ENCODE results near the gene EMP1.
A peak's percentile ranks its signal among the peaks of the same experiment; 100 is the strongest.

Gene EMP1

GRCh38 chr12:13198876-13199275 lies 2.4 kb downstream of the EMP1 start:
- Mint-ChIP-seq H3K4me3 (no peak overlapping the region), H3K27me3 (peaks cover 23% of the 10 kb centered on the region), H3K4me1 (ENCODE audit: low read depth) (peaks cover 46% of the 10 kb centered on the region), H3K36me3 (ENCODE audit: low read depth) (no peaks in the 10 kb centered on the region), H3K27ac (no peak overlapping the region), H3K9me3 (no peaks in the 10 kb centered on the region)

DNA sequence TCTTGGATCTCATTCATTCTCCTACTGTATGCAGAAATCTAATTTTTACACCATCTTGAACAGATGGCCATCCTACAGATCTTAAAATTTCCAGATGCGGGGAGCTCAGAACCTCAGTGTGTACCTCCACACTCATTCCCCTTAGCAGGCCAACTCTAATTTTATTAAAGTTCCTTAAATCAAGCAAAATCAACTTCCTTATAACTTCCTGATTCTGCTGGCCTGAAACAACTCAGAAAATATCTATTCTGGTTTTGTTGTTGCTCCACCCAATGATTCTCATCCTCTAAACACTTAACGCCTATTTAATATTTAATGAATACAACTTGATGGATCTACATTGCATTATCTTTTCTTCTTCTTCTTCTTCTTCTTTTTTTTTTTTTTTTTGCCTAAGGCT lies 3.1 kb downstream of the EMP1 start:
- peaks cover 44% of the 10 kb centered on the region for H3K4me1 Mint-ChIP-seq (ENCODE audit: low read depth)
- H3K27ac Mint-ChIP-seq = no peak overlapping the region
- H3K4me3 Mint-ChIP-seq = no peak overlapping the region
- peaks cover 25% of the 10 kb centered on the region for H3K27me3 Mint-ChIP-seq
- H3K9me3 Mint-ChIP-seq = no peaks in the 10 kb centered on the region
- H3K36me3 Mint-ChIP-seq (ENCODE audit: low read depth) = no peaks in the 10 kb centered on the region

GRCh38 chr12:13200841-13201240 lies 4.3 kb downstream of the EMP1 start:
- Mint-ChIP-seq H3K4me3 (no peak overlapping the region), H3K36me3 (ENCODE audit: low read depth) (no peaks in the 10 kb centered on the region), H3K9me3 (no peaks in the 10 kb centered on the region), H3K27ac (no peak overlapping the region), H3K27me3 (peaks cover 22% of the 10 kb centered on the region), H3K4me1 (ENCODE audit: low read depth) (peaks cover 42% of the 10 kb centered on the region)

- H3K27me3 Mint-ChIP-seq = peaks cover 15% of the 10 kb centered on the region
- H3K4me3 Mint-ChIP-seq = no peak overlapping the region
- no peaks in the 10 kb centered on the region for H3K9me3 Mint-ChIP-seq
- no peak overlapping the region for H3K27ac Mint-ChIP-seq
- peaks cover 41% of the 10 kb centered on the region for H3K4me1 Mint-ChIP-seq (ENCODE audit: low read depth)
- H3K36me3 Mint-ChIP-seq (ENCODE audit: low read depth) = no peaks in the 10 kb centered on the region
Observed at GRCh38 chr12:13203034-13203922, 6.8 kb downstream of the EMP1 start.

GRCh38 chr12:13204428-13204827 lies 7.9 kb downstream of the EMP1 start:
- H3K4me3 Mint-ChIP-seq = no peak overlapping the region
- H3K4me1 Mint-ChIP-seq (ENCODE audit: low read depth) = peaks cover 50% of the 10 kb centered on the region
- H3K9me3 Mint-ChIP-seq = no peaks in the 10 kb centered on the region
- peaks cover 15% of the 10 kb centered on the region for H3K27me3 Mint-ChIP-seq
- H3K27ac Mint-ChIP-seq = peak overlapping the region; percentile 13
- H3K36me3 Mint-ChIP-seq (ENCODE audit: low read depth) = no peaks in the 10 kb centered on the region

DNA sequence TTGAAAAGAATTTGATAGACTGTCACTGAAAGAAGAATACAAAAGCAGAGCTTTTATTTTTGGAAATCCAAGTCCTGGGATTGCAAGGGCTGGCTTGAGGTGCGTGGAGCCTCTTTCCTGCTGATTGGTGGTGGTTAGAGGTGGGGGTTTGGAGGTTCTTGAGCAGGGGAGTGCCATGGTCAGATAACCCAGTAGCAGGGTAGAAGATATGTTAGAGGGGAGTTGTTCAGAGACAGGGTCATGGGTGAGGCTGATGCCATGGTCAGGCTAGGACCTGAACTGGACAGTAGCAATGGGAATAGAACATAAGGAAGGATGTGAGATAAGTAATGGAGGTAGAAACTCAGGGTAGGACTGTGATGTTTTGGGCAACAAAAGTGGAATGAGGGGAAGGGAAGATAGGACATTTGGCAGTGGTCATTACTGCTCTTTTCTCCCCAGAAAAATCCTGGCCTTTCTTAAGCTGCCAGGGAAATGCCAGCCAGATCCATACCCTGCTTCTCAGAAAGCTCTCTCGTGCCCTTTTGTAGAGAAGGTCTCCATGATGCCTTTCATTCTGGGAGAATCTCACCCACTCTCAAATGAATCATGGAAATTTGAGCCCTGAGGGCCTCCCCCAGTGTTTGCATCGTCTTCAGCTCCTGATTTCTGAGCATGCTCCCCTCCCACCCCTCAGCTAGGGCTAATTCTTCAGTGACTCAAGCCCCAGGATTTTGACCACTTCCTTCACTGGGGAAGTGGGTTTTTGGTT lies 9.5 kb downstream of the EMP1 start:
- Mint-ChIP-seq H3K4me3 (peak overlapping the region; percentile 33), H3K9me3 (no peaks in the 10 kb centered on the region), H3K4me1 (ENCODE audit: low read depth) (peaks cover 61% of the 10 kb centered on the region), H3K36me3 (ENCODE audit: low read depth) (no peaks in the 10 kb centered on the region), H3K27ac (peak overlapping the region; percentile 94), H3K27me3 (peaks cover 15% of the 10 kb centered on the region)

- Mint-ChIP-seq H3K4me1 (ENCODE audit: low read depth) (peaks cover 67% of the 10 kb centered on the region), H3K4me3 (peak overlapping the region; percentile 33), H3K36me3 (ENCODE audit: low read depth) (no peaks in the 10 kb centered on the region), H3K9me3 (no peaks in the 10 kb centered on the region), H3K27me3 (peaks cover 13% of the 10 kb centered on the region), H3K27ac (peak overlapping the region; percentile 94)
Observed at GRCh38 chr12:13206560-13206897, 10.0 kb downstream of the EMP1 start.

DNA sequence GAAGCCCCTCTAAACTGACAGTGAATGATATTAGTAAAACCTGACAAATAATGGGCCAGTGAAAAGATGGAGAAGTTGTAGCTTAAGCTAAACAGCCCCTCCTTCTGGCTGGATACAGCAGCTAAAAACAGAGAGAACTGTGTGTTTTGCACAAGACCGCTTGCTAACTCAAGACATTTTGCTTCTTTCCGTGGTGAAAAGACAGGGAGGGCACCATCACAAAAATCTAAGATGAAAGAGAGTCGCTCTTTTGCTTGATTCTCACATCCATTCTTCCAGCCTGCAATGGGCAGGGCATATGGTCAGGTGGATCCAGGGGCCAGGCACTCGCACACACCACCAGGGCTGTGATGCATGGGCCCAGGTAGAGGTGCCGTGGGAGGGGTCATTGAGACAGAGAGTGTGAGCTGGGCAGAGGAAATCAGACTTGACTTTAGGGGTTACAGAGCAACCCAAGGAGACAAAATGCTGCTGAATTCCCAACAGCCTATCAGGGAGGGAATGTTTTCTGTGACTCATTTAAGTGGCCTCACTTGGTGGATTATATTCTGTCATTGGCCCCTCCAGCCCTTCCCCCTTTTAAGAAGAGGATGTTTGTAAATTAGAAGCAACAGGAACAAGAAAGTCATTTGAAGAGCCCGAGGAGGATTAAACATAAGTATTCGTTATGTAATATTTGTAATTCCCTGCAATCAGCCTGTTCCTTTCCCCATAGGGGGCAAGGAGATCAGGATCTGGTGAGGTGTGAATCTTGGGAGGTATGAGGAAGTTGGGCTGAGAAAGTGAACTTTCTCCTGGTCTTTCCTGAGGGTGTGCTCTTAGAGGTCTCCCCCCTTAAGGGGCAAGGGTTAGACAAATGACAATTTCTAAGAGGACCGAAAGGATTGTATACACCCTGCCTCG lies 12.3 kb downstream of the EMP1 start:
- no peaks in the 10 kb centered on the region for H3K36me3 Mint-ChIP-seq (ENCODE audit: low read depth)
- H3K27me3 Mint-ChIP-seq = peaks cover 3% of the 10 kb centered on the region
- H3K27ac Mint-ChIP-seq = peak overlapping the region; percentile 34
- H3K9me3 Mint-ChIP-seq = no peaks in the 10 kb centered on the region
- peaks cover 74% of the 10 kb centered on the region for H3K4me1 Mint-ChIP-seq (ENCODE audit: low read depth)
- no peak overlapping the region for H3K4me3 Mint-ChIP-seq

- Mint-ChIP-seq H3K4me3 (no peak overlapping the region), H3K4me1 (ENCODE audit: low read depth) (peaks cover 74% of the 10 kb centered on the region), H3K27me3 (no peaks in the 10 kb centered on the region)
Observed at GRCh38 chr12:13209436-13210235, 13.1 kb downstream of the EMP1 start.

DNA sequence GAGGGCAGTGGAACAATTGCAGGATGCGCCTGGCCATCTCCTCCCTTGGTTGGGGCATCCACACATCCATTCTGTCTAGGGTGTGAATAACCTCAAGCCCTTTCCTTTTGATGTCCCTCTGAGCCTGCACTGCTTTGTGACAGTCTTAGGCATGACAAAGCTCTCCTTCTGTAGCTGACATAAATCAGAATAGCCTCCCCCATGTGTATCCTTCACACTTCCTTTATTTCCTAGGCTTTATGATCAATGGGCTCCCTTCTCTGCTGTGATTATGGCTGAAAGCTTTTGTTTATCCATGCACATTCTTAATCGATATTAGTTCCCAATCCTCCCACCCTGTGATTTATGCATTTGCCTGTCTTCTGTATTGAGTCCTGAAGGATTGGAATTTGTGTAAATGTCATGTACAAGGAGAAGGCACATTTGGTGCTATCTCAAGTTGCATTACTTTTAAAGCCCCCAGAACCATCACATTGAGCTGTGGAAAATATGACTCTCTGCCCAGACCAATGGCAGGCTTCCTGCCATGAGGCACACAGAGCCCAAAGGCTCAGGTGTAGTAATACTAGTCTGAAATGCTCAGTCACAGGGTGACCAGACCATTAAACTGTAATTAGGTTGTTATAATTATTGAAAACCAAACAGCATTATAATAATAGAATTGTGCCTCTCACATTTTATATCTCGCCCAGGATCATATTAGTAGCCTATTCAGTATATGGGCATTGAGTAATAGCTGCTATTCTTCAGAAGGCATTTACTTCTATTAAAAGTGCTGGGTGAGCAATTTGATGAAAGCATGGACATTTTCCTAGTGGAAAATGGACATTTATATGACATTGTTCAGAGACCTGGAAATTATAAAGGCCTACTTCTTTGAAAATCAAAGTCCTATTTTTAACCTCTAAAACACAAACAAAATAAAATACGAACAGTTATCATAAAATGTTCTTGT lies 14.0 kb downstream of the EMP1 start:
- H3K27ac Mint-ChIP-seq = peak overlapping the region; percentile 72
- no peaks in the 10 kb centered on the region for H3K9me3 Mint-ChIP-seq
- H3K27me3 Mint-ChIP-seq = no peaks in the 10 kb centered on the region
- H3K36me3 Mint-ChIP-seq (ENCODE audit: low read depth) = no peaks in the 10 kb centered on the region
- H3K4me3 Mint-ChIP-seq = no peak overlapping the region
- H3K4me1 Mint-ChIP-seq (ENCODE audit: low read depth) = peaks cover 67% of the 10 kb centered on the region

More at GRCh38 chr12:13209436-13210235, 13.1 kb downstream of the EMP1 start:
- Mint-ChIP-seq H3K27ac (peak overlapping the region; percentile 59), H3K36me3 (ENCODE audit: low read depth) (no peaks in the 10 kb centered on the region), H3K9me3 (no peaks in the 10 kb centered on the region)

DNA sequence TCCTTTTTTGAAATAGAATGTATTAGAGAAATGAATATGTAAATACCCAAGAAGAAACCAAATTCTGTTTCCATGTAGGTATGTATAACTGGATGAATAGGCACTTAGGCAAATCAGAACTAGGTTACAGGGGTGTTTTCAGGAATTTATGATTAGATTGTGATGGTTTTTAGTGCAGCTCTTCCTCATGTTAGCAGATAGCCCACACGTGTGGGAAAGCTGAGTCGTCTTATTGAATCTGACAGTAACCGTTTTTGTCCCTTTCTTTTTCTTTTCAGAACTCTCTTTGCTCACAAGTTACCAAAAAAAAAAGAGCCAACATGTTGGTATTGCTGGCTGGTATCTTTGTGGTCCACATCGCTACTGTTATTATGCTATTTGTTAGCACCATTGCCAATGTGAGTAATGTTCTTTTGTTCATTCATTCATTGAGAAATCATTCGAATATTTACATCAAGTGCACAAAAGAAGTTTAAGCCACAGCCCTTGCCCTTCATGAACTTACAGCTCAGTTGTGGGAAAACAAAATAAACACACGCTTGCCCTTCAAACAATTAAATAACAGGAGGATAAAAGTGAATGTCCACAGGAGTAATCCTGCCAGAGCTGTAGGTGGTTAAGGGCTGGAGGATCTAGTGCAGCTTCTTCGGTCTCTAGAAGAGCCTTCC lies 14.8 kb downstream of the EMP1 start:
- H3K36me3 Mint-ChIP-seq (ENCODE audit: low read depth) = no peaks in the 10 kb centered on the region
- H3K4me1 Mint-ChIP-seq (ENCODE audit: low read depth) = peaks cover 59% of the 10 kb centered on the region
- H3K27ac Mint-ChIP-seq = no peak overlapping the region
- H3K9me3 Mint-ChIP-seq = no peaks in the 10 kb centered on the region
- H3K27me3 Mint-ChIP-seq = no peaks in the 10 kb centered on the region
- H3K4me3 Mint-ChIP-seq = no peak overlapping the region

DNA sequence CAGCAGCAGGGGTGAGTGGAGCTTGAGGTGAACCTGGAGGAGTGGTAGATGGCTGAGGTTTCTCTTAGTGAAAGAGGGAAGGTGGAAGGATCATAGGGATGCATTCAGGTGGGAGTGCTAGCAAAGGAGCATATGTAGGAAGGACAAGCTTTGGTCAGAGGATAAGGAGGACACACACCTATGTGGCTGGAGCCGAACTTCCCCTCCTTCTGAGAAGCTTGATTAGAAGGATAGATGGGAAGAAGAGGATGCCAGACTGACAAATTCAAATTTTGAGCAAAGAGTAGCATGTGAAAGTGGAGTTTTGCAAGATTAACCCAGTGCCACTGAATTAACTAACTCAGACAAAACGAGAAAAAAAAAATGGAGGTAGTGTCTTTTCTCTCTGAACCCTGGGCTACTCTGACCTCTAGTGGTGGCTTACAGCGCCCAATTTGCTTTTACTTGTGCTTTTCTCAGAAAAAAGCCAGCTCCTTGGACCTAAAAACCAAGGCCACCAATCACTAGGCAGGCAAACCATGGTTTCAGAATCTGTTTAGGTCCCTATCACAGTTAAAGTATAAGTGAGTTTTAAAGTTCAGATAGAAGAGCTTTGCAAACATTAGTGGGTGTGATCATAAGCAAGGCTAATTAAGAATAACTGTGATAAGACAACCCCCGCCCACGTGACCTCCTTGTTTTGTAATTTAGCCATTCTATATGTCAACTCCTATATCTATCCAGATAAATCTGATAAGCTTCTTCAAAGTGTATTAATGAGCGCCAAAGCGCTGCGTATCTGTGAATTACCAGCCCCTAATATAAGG lies 15.5 kb downstream of the EMP1 start:
- Mint-ChIP-seq H3K36me3 (ENCODE audit: low read depth) (no peaks in the 10 kb centered on the region), H3K4me3 (no peak overlapping the region), H3K9me3 (no peaks in the 10 kb centered on the region), H3K27ac (no peak overlapping the region), H3K27me3 (no peaks in the 10 kb centered on the region), H3K4me1 (ENCODE audit: low read depth) (peaks cover 51% of the 10 kb centered on the region)

All from stimulated activated naive CD8-positive, alpha-beta T cell treated with anti-CD3 and anti-CD28 coated beads, Interleukin-15, Interleukin-2, amounts not matched to agents 100 ng/mL and 50 ng/mL, for 24 hours (primary cell).